PC-9 (cell line): ENCODE data around the gene MAN1C1. TPM values are rescaled to one million over a fixed set of nuclear protein-coding genes. Genes with fewer than 3 reads are reported as not detected.

Source experiments
- BruUV-seq: library from RNA; stranded (reverse); fragments of 400-500 nt; replicated peaks from 2 replicates; lab custom pipeline; 2021; lab: Mats Ljungman, UMichigan
- CTCF ChIA-PET: fragments of 300-600 bp; sonication (Branson Sonifier 250); formaldehyde crosslinking; loops from one replicate; lab custom pipeline; 2022; ENCODE audit warnings: antibody characterized with exemption; lab: Charles Lee
- POLR2A ChIA-PET: fragments of 300-600 bp; sonication (Branson Sonifier 250); formaldehyde crosslinking; loops from one replicate; lab custom pipeline; 2022; ENCODE audit warnings: antibody characterized with exemption; ENCODE audit not compliant: unreplicated experiment; lab: Charles Lee
- DNase-seq, 2 experiments: peaks; one replicate each; pipeline versions ENCODE4 v3.0.0 to v3.0.0-alpha.2; 2015 to 2022; ENCODE audit warnings: mixed read lengths in 1 of 2
- H2AFZ ChIP-seq: fragments of 200-600 bp; sonication (generic); 2 replicates; pipeline ENCODE4 v1.8.1; 2017; ENCODE audit warnings: antibody characterized with exemption
- H3F3A ChIP-seq: fragments of 200-600 bp; sonication (generic); 2 replicates; pipeline ENCODE4 v1.8.1; 2017; ENCODE audit warnings: antibody characterized with exemption, mild to moderate bottlenecking, low read depth; ENCODE audit not compliant: insufficient read depth
- H3K27ac ChIP-seq: fragments of 200-600 bp; sonication (generic); 2 replicates; pipeline ENCODE4 v1.6.1; 2016; ENCODE audit warnings: mixed run types
- H3K27me3 ChIP-seq: fragments of 200-600 bp; sonication (generic); 2 replicates; pipeline ENCODE4 v1.6.1; 2016; ENCODE audit warnings: low read depth, mixed run types; ENCODE audit not compliant: insufficient read depth
- H3K36me3 ChIP-seq: fragments of 200-600 bp; sonication (generic); 2 replicates; pipeline ENCODE4 v1.6.1; 2016; ENCODE audit warnings: low read depth, mixed run types
- H3K4me1 ChIP-seq: fragments of 200-600 bp; sonication (generic); replicated peaks from 2 replicates; pipeline ENCODE4 v1.6.1; 2016; ENCODE audit warnings: mixed run types; ENCODE audit not compliant: insufficient read depth
- H3K4me2 ChIP-seq: fragments of 200-600 bp; sonication (generic); 2 replicates; pipeline ENCODE4 v1.6.1; 2017; ENCODE audit warnings: mixed run types
- H3K4me3 ChIP-seq: fragments of 200-600 bp; sonication (generic); 2 replicates; pipeline ENCODE4 v1.6.1; 2016; ENCODE audit warnings: mixed run types
- H3K79me2 ChIP-seq: fragments of 200-600 bp; sonication (generic); 2 replicates; pipeline ENCODE4 v1.6.1; 2017; ENCODE audit warnings: low read depth, mixed run types
- H3K9me2 ChIP-seq: fragments of 200-600 bp; sonication (generic); 2 replicates; pipeline ENCODE4 v1.8.1; 2017; ENCODE audit warnings: mild to moderate bottlenecking; ENCODE audit not compliant: insufficient read depth
- H3K9me3 ChIP-seq: fragments of 200-600 bp; sonication (generic); 2 replicates; pipeline ENCODE4 v1.8.1; 2016; ENCODE audit warnings: low read depth; ENCODE audit not compliant: insufficient read depth
- H4K20me1 ChIP-seq: fragments of 200-600 bp; sonication (generic); 2 replicates; pipeline ENCODE4 v1.8.1; 2017; ENCODE audit not compliant: insufficient read depth
- CTCF ChIP-seq: fragments of 200-600 bp; sonication (generic); conservative IDR thresholded peaks from 2 replicates; pipeline ENCODE4 v1.6.1; 2017; ENCODE audit warnings: mixed run types, antibody characterized with exemption, mild to moderate bottlenecking, moderate library complexity
- EZH2 ChIP-seq: fragments of 200-600 bp; sonication (generic); IDR thresholded peaks from 2 replicates; pipeline ENCODE4 v1.8.0; 2017; ENCODE audit warnings: antibody characterized with exemption, low read depth
- intact Hi-C: fragments of 100-400 bp; cut with micrococcal nuclease; formaldehyde crosslinking; loops from one replicate; pipeline ENCODE4 v1.10.0; 2022; ENCODE audit not compliant: unreplicated experiment
- total RNA-seq: library from RNA; stranded (reverse); gene quantifications from 2 replicates; pipeline ENCODE4 v1.2.3, GENCODE V29; 2021

Gene MAN1C1
- total RNA-seq, 1 experiment from 2014 or later: 0.41 TPM

GRCh38 chr1:25769625-25770383 is 153.2 kb downstream of the MAN1C1 start:
- Histone ChIP-seq H4K20me1 (no peaks in the 10 kb centered on the region), H3F3A (no peaks in the 10 kb centered on the region; the same call in 1 of the 2 replicates), H3K4me1 (peaks cover 16% of the 10 kb centered on the region), H3K4me2 (no peak overlapping the region), H3K36me3 (no peaks in the 10 kb centered on the region), H3K4me3 (no peak overlapping the region), H3K9me3 (no peaks in the 10 kb centered on the region), H2AFZ (no peak overlapping the region), H3K9me2 (no peaks in the 10 kb centered on the region), H3K27ac (no peak overlapping the region), H3K27me3 (no peaks in the 10 kb centered on the region), H3K79me2 (no peaks in the 10 kb centered on the region)
- no peak for TF ChIP-seq CTCF
- TF ChIP-seq EZH2: no peak
- BruUV-seq: no TSS peak
- ChIA-PET CTCF (no interaction called here), POLR2A (no interaction called here)
- DNase-seq: no peak
- intact Hi-C loops: no loop called here

GRCh38 chr1:25770541-25771220 is 154.1 kb downstream of the MAN1C1 start:
- CTCF ChIA-PET: no interaction called here

More at GRCh38 chr1:25770541-25771220, 154.1 kb downstream of the MAN1C1 start:
- no peak overlapping the region for H3K4me2 ChIP-seq
- no peak overlapping the region for H2AFZ ChIP-seq
- no peaks in the 10 kb centered on the region for H3K27me3 ChIP-seq
- DNase-seq: no peak
- intact Hi-C loops: no loop called here
- H3K79me2 ChIP-seq: no peaks in the 10 kb centered on the region
- POLR2A ChIA-PET: no interaction called here
- no peaks in the 10 kb centered on the region; the same call in 1 of the 2 replicates for H3F3A ChIP-seq
- no peak overlapping the region for H3K27ac ChIP-seq
- H3K9me3 ChIP-seq: no peaks in the 10 kb centered on the region
- no peak overlapping the region for H3K4me3 ChIP-seq
- no peaks in the 10 kb centered on the region for H3K36me3 ChIP-seq
- BruUV-seq: no TSS peak
- H4K20me1 ChIP-seq: no peaks in the 10 kb centered on the region
- TF ChIP-seq CTCF (no peak), EZH2 (no peak)
- no peaks in the 10 kb centered on the region for H3K9me2 ChIP-seq
- peaks cover 22% of the 10 kb centered on the region for H3K4me1 ChIP-seq
